AG09319 (cell line): ENCODE results near the gene MEOX1.

Experiments
- DNase-seq: peaks from one replicate; pipeline ENCODE4 v3.0.0-alpha.2; 2010; ENCODE audit warnings: low read depth; ENCODE audit errors: extremely low read depth
- TF ChIP-seq, protein P1 (sequence below): IDR thresholded peaks from 2 replicates; pipeline ENCODE4 v1.5.1; 2011; ENCODE audit warnings: low read depth, mild to moderate bottlenecking, inconsistent platforms, low read length, moderate library complexity

Gene MEOX1

GRCh38 chr17:43671031-43671692 lies 9.4 kb upstream of the MEOX1 start:
- TF ChIP-seq, protein P1, sequence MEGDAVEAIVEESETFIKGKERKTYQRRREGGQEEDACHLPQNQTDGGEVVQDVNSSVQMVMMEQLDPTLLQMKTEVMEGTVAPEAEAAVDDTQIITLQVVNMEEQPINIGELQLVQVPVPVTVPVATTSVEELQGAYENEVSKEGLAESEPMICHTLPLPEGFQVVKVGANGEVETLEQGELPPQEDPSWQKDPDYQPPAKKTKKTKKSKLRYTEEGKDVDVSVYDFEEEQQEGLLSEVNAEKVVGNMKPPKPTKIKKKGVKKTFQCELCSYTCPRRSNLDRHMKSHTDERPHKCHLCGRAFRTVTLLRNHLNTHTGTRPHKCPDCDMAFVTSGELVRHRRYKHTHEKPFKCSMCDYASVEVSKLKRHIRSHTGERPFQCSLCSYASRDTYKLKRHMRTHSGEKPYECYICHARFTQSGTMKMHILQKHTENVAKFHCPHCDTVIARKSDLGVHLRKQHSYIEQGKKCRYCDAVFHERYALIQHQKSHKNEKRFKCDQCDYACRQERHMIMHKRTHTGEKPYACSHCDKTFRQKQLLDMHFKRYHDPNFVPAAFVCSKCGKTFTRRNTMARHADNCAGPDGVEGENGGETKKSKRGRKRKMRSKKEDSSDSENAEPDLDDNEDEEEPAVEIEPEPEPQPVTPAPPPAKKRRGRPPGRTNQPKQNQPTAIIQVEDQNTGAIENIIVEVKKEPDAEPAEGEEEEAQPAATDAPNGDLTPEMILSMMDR, result no peak
- DNase-seq, result no peak

GRCh38 chr17:43670645-43671030 lies 8.9 kb upstream of the MEOX1 start:
- TF ChIP-seq, protein P1, result no peak
- DNase-seq, result no peak

DNA sequence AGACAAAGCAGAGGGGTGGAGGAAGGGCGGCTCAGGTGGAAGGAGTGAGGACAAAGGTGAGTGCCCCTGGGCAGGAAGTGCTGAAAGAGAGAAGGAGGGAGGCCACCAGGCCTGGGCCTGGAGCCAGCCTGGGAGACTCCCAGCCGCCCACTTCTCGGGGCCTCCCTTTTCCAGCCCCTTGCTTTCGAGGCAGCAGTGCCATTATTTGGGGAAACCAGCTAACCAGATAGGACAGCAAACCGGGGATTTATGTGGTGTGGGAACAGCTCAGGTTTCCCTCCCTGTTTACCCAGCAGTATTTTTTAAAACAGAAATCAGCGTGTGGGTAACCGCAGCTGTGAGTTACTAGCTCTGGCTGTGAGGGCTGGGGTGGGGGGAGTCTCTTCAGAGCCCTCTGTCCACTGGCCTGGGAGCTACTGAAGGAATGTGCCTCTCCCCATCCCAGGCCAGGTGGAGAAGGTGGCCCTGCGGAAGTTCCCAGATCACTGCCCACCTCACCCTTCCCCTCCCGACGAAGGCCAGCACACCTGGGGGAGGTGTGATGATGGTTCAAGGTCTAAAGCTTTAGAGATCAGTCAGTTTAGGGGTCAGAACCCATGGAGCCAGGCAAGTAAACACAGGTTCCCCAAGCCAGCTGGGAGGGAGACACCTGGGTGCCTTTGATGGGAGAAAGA lies 8.4 kb upstream of the MEOX1 start:
- DNase-seq, result no peak
- TF ChIP-seq, protein P1, result no peak

- TF ChIP-seq, protein P1, result no peak
- no peak for DNase-seq
Measured at GRCh38 chr17:43667947-43668348, 6.2 kb upstream of the MEOX1 start.

DNA sequence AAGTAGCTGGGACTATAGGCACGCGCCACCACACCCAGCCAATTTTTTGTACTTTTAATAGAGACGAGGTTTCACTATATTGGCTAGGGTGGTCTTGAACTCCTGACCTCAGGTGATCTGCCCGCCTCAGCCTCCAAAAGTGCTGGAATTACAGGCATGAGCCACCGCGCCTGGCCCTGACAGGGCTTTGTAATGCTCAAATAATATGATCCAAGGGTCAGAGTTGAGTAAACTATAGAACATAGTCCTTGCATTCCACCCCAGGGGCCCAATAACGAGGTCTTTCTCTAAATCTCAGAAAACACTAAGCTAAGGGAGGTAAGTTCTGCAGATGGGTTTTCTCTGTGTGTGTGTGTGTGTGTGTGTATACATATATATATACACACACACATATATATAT lies 5.8 kb upstream of the MEOX1 start:
- DNase-seq, result no peak
- TF ChIP-seq, protein P1, result no peak

DNA sequence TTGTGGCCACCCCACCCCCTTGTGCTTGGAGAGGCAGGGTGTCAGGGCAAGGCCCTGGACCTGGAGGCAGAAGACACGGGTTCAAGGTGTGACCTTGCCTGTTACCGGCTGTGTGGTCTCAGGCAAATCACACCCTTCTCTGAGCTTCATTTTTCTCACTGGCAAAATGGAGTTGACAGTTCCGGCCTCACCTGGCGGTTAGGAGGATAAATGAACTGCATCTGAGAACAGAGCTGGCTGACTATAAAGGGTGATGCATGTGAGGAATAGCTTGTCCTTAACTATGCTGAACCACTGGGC lies 4.2 kb upstream of the MEOX1 start:
- no peak for DNase-seq
- TF ChIP-seq, protein P1, result no peak

DNA sequence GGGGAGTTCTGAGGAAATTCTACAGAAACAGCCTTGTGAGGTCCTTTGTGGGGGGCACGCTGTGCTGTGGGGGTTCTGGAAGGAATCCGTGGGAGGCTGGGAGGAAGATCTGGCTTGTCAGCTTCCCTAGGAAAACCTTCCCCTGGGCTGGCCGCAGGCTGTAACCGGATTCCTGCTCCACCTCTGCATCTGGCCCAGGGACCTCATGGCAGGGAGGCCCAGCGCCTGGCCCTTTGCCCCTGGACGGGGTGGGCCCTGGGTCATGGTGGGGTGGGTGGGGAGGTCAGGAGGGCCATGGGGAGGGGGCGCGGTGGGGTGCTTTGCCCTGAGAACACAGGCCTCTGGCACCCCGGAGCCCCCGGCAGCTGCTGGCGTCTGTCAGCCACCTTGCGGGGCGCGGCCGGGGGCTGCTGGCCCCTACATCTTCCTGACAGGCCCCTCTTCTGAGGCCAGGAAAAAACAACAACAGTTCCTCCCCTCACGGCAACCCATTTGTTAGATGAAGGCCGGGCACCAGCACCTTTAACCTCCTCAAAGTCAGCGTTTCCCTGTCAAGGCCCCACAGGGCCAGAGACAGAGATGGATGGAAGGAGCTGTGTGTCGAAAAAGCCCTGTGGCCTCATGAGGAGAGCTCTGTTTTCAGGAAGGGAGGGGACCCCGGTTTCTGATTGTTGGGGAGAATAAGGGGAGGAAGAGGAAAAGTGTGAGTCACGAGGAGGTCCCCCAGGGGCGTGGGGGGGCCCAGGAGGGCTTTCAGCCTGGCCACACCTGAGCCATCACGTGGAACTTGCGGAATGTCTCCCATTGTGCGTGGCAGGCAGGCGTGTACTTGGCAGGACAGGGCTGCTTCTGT lies 3.6 kb upstream of the MEOX1 start:
- DNase-seq, result no peak
- TF ChIP-seq, protein P1, result no peak
